Measurements from ENCODE around the gene LRRN1.
"Not testable (repeated sequence)": the region's sequence is repeated elsewhere in the genome, so short reads cannot be mapped to it uniquely, and the experiment has no call there.

The LRRN1 gene

GRCh38 chr3:3815206-3815605, 16.0 kb downstream of the LRRN1 start:
- ChIA-PET POLR2A (no interaction called here), CTCF (interaction anchor here (1.4 kb wide), 1 partner anchor 8 kb away, joined by 4 read pairs; no protein-coding TSS in a partner anchor)
- no peak for DNase-seq (ENCODE audit: extremely low spot score)
- TF ChIP-seq CTCF (IDR thresholded peaks at IDR 0.05; ENCODE audit: control extremely low read depth, extremely low read depth, low read depth, missing control alignments): no peak

GRCh38 chr3:3816034-3816433, 16.8 kb downstream of the LRRN1 start:
- no peak for TF ChIP-seq CTCF (IDR thresholded peaks at IDR 0.05; ENCODE audit: control extremely low read depth, extremely low read depth, low read depth, missing control alignments)
- ChIA-PET POLR2A (no interaction called here), CTCF (interaction anchor here (3.1 kb wide), 1 partner anchor 10 kb away, joined by 10 read pairs; no protein-coding TSS in a partner anchor)
- no peak for DNase-seq (ENCODE audit: extremely low spot score)

- no peak for DNase-seq (ENCODE audit: extremely low spot score)
- ChIA-PET CTCF (interaction anchor here (1.1 to 3.1 kb wide), 3 partner anchors 10 to 55 kb away, joined by 3 to 10 read pairs (median 3); no protein-coding TSS in a partner anchor), POLR2A (no interaction called here)
- TF ChIP-seq CTCF (IDR thresholded peaks at IDR 0.05; ENCODE audit: control extremely low read depth, extremely low read depth, low read depth, missing control alignments): no peak
Observed at GRCh38 chr3:3817865-3818264, 18.6 kb downstream of the LRRN1 start.

GRCh38 chr3:3821777-3822176, 22.5 kb downstream of the LRRN1 start:
- no peak for DNase-seq (ENCODE audit: extremely low spot score)
- TF ChIP-seq CTCF (IDR thresholded peaks at IDR 0.05; ENCODE audit: control extremely low read depth, extremely low read depth, low read depth, missing control alignments): no peak
- ChIA-PET CTCF (interaction anchor here (1.5 kb wide), 1 partner anchor 16 kb away, joined by 4 read pairs; no protein-coding TSS in a partner anchor), POLR2A (no interaction called here)

GRCh38 chr3:3825035-3825434, 25.8 kb downstream of the LRRN1 start:
- no peak for DNase-seq (ENCODE audit: extremely low spot score)
- ChIA-PET POLR2A (no interaction called here), CTCF (no interaction called here)
- no peak for TF ChIP-seq CTCF (IDR thresholded peaks at IDR 0.05; ENCODE audit: control extremely low read depth, extremely low read depth, low read depth, missing control alignments)

GRCh38 chr3:3826521-3826920, 27.3 kb downstream of the LRRN1 start:
- POLR2A ChIA-PET: no interaction called here
- DNase-seq (ENCODE audit: extremely low spot score): no peak
- CTCF ChIA-PET: no interaction called here
- TF ChIP-seq CTCF (IDR thresholded peaks at IDR 0.05; ENCODE audit: control extremely low read depth, extremely low read depth, low read depth, missing control alignments): no peak

- no peak for DNase-seq (ENCODE audit: extremely low spot score)
- POLR2A ChIA-PET: no interaction called here
- CTCF ChIA-PET: interaction anchor here (1.1 kb wide), 1 partner anchor 9 kb away, joined by 3 read pairs; no protein-coding TSS in a partner anchor
- TF ChIP-seq CTCF (IDR thresholded peaks at IDR 0.05; ENCODE audit: control extremely low read depth, extremely low read depth, low read depth, missing control alignments): no peak
Observed at GRCh38 chr3:3827111-3827510, 27.9 kb downstream of the LRRN1 start.

GRCh38 chr3:3828417-3828816, 29.2 kb downstream of the LRRN1 start:
- POLR2A ChIA-PET; DNase-seq (ENCODE audit: extremely low spot score); CTCF ChIA-PET: not testable (repeated sequence)

All from GM10248 (cell line).